HG03575 (cell line): ENCODE data around the gene NPY2R.

Experiments used
- ATAC-seq: cut with Tn5 transposase; IDR thresholded peaks from one replicate; pipeline ENCODE4 v1.9.1; 2021; ENCODE audit not compliant: unreplicated experiment, insufficient number of reproducible peaks, low FRiP score; ENCODE audit errors: extremely low read depth

The NPY2R gene

DNA sequence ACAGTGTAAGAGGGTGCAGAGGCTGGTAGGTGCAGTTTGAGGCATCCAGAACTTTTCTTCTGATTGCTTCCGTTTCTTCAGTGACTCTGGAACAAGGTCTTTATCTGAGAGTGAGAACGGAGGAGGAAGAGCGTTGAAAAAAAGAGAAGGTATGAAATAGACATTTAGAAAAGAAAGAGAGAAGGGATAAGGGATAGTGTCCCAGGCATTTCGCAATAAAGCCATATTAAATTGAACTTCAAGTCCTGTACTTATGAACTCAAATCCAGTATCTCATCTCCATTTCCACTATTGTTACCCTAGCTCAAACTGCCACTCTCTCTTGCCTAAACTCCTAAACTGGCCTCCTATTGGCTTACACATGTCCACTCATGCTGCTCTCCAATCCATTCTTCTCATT is 36.7 kb downstream of the NPY2R start:
- no peak for ATAC-seq

DNA sequence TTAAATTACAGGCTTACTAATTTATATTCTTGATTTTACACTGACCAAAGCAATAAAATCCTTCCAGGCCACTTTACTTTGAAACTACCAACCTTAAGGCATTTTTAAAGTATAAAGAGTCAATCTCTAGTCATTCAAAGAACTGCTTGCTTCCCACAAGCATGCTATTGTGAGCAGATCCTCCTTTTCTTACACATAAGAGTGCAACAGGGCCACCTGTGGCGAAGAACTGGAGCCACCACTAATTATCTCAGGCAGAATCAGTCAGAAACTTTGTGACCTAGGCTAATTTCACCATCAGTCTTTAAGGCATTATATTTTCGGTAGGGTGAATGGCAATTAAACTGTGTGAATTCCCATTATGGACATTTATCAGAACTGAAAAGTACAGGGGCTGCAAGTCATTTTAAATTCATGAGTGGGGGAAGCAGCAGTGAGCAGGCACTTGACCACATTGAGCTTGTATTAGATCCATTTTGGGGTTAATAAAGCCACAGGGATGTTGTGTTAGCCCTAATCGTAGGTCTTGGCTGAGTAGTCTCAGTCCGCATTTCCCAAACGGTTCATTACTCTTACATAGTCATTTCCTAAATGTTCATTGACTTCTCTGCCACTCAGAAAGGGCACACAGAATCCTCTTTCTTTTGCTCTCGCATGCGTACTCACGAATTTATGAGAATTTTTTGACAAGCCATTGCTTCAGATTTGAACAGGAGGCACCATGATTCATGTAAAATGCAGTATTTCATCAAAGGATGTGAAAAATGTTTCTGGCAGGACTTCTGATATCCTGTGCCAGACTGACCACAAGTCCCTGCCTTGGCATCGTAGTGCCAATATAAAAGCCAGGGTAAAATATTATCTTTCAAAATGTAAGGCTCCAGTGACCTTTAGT is 39.8 kb downstream of the NPY2R start:
- no peak for ATAC-seq

DNA sequence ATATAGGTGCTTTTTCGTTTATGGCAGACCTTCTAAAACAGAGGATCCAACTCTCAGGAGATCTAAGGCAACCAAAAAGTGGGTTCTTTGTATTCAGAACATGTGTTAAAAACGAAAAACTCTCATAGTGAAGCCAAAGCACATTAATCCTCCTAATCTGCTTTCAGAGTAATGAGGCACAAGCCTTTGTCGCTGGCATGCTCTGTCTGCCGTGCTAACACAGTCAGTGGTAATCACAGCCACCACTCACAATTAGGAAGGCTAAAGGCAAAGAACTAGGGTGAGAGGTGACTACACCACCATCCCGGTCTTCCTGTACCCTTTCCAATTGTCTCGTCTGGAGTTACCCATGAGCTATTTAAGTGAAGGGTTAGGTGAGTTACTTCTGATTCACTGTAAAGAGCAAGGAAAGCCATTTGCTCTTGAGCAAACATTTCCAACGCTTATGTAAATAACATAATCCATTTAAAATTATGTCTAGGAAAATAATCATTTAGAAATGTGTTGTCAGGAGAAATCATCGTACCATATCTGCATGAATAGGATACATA is 40.7 kb downstream of the NPY2R start:
- ATAC-seq = no peak

DNA sequence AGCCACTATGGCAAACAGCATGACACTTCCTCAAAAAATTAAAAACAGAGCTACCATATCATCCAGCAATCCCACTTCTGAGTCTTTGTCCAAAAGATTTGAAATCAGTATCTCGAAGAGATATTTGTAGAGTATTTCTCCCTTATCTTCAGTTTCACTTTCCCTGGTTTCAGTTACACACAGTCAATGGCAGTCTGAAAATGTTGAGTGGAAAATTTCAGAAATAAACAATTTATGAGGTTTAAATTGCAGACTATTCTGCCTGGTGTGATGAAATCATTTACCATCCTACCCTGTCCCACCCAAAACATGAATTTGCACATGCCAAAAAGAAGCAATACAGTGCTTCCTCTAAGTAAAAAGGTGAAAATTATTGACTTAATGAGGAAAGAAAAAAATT is 43.9 kb downstream of the NPY2R start:
- ATAC-seq = no peak

DNA sequence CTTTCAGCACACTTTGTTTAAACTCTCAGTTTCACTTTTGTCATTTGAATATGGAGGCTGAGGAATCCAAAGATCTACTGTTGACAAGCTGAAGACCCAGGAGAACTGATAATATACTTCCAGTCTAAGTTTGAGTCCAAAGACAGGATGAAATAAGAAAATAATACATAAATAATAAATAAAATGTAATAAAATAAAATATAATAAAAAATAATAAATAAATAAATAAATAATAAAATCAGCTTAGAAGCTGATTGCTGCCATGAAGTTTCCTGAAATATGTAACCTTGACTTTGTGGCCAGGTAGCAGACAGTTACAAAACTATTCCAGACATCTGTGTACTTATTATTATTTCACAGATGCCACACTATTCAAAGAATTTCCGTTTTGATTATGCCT is 55.0 kb downstream of the NPY2R start:
- ATAC-seq = no peak

DNA sequence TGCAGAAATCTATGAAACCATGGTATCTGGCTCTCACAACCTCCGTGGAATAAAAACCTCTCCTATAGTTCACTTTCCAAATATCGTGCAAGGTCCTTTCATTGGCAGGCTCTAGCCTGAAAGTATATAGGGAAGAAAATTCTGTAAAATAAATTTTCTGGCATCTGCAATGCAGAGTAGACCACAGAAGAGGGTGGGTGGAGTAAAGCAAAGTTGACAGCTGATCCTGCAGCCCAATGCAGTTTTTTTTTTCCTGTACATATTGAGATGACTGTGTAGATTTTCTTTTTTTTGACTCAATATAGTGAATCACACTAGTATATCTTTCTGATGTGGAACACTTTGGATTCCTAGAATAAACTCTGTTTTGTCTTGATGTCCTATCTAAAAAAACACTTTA is 56.7 kb downstream of the NPY2R start:
- no peak for ATAC-seq
